Midbrain (tissue), 1 donor: ENCODE data around the gene NELFB.

ENCODE experiments used
- DNase-seq: peaks from one replicate; lab custom pipeline; 2025; lab: John Stamatoyannopoulos, UW

NELFB gene

DNA sequence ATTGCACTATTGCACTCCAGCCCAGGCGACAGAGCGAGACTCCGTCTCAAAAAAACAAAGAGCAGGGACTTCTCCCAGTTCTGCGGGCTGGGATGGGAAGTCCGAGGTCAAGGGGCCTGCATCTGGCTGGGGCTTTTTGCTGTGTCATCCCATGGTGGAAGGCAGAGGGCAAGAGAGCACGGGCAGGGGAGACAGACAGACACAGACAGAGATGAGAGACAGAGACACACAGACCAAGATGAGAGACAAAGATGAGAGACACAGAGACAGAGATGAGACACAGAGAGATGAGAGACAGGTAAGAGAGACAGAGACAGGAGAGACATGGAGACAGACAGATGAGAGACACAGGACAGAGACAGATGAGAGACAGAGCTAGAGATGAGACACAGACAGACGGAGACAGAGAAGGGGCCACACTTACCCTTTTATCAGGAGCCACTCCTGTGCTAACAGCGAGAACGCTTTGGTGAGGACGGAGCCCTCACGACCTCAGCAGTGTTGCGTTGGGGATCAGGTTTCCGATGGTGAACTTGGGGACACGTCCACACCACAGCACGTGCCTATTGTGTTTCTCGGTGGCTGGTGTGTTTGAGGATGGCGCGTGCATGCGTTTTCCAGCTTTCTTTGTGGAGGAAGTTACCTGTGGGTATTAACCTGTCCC lies 13.5 kb downstream of the NELFB start:
- no peak for DNase-seq

DNA sequence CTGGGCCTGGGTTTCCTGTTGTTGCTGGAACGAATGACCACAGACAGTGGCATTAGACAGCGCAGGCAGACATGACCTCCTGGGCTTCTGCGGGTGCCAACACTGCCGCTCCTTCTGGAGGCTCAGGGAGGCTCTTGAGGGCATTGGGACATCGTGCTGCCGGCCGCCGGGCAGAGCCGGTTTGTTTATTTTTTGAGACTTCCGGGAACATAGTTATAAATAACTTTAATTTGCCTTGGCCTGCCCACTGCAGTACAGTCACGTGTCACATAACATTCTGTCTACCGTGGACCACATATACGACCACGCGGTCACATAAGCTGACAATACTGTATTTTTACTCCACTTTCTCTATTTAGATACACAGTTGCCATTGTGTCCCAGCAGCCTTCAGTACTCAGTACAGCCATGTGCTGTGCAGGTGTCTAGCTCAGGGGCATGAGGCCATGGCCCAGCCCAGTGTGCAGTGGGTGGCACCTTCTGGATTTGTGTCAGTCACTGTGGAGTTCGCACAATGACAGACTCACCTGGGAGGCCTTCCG lies 14.2 kb downstream of the NELFB start:
- DNase-seq, result no peak

DNA sequence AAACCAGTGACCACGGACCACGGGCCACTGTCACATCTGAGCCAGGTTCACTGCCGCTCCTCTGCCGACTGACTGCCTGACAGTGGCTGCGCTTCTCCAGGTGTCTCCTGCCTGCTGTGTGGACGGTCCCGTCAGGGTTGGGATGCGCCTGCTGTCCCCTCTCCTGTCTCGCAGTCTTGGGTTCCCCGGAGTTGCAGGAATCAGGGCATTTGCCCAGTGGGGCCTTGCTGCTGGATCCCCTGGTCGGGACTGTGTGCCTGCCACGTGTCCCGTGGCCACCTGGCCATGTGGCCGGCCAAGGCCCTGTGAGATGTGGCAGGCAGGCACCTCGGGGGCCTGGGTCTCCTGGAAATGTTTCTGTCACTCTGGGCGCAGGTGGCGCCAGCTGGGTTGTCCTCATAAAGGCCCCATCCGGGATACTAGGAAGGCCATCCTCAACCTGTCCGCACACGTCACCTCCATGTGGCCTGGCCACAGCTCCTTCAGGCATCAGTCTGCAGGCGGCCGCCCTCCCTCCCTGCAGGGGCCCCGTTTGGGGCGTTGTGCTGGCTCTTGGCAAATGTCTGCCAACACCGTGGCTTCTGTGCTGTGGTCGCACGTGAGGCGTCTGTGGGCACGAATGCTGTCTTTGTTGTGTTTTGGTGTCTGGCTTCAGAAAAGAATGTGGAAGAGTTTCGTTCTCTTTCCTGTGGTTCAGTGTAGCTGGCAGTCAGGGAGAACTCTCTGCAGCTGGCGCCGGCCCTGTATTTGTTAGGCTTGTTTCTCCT lies 16.0 kb downstream of the NELFB start:
- DNase-seq, result no peak

DNA sequence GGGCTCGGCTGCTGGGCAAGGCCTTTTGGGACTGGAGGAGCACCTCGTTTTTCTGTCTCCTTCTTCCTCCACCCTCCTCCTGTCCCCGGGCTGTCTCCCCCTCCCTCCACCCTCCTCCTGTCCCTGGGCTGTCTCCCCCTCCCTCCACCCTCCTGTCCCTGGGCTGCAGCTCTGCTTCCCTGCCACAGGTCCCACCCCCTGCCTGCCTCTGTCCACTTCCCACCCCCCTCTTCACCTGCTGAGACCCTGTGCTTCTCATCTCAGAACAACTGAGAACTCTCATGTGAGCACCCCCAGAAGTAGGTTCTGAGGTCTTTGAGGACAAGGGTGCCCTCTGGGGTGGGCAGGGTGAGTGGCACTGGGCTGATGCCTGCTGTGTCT lies 16.6 kb downstream of the NELFB start:
- DNase-seq, result no peak

DNA sequence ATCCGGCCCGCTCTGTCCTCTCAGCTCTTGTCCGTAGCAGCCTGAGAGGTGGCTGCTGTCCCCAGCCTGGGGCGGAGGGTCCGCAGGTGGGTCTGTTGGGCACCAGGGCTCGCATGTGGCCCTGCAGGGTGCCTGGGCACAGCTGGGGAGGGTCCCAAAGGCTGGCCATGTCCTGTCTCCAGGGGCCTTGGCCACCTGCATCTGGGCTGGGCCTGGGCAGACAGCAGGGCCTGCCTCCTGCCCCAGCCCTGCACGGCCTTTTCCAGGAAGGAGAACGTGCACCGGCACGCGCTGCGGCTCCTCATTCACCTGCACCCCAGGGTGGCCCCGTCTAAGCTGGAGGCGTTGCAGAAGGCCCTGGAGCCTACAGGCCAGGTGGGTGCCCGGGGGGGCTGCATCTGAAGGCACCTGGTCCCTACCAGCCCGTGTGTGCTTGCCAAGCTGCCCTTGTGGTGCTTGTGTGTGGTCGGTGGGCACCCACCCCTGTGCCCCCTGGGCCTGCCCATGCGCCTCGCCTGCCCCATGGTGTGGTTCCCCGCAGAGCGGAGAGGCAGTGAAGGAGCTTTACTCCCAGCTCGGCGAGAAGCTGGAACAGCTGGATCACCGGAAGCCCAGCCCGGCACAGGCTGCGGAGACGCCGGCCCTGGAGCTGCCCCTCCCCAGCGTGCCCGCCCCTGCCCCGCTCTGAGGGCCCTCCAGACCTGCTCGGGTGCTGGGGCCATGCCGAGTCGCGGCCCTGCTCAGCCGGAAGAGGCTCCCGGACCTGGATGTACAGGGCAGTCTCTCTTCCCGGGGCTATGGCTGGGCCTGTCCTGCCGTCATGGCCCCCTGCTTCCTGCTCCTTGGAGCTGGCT lies 17.3 kb downstream of the NELFB start:
- no peak for DNase-seq

DNA sequence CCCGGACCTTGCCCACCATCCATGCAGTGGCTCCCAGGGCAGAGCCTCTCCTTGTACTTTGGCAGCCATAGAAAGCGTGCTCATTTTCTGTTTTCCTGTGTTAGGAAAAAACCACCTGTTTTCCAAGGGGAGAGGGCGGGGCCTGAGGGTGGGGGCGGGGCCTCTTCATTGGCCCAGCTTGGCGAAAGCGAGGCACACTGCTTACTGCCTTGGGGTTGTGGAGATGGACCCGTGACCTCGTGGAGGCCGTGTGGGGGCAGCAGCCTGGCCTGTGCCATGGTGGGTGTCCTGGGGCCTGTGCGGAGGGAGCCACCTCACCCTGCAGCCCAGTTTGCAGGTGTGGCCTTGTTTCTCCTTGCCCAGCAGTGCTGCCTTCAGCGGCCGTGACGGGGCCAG lies 18.0 kb downstream of the NELFB start:
- DNase-seq, result no peak

DNA sequence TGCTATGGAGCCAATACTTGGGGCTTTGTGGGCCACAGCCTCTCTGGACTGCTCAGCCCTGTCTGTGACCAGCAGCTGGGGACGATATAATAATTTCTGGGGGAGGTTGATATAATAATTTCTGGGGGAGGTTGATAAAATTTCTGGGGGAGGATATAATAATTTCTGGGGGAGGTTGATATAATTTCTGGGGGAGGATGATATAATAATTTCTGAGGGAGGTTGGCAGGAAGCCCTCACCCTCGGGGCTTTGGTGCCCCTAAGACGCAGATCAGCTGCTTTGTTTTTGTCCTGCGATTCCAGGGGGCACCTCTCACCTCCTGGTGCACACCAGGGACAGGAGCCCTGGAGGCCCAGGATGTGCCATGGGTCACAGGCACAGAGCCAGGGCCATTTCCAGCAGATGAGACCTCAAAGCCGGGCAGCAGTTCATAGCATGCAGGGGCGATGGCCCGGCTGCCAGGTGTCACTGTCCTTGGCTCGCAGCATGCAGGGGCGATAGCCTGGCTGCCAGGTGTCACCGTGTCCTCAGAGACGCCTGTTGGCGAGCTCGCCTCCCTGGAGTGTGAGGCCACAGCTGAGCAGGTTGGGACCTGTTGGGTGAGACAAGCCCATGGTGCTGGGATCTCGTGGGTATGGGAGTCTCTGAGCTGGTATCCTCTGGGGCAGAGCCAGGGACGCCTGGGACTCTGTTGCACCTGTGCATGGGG lies 18.6 kb downstream of the NELFB start:
- no peak for DNase-seq

DNA sequence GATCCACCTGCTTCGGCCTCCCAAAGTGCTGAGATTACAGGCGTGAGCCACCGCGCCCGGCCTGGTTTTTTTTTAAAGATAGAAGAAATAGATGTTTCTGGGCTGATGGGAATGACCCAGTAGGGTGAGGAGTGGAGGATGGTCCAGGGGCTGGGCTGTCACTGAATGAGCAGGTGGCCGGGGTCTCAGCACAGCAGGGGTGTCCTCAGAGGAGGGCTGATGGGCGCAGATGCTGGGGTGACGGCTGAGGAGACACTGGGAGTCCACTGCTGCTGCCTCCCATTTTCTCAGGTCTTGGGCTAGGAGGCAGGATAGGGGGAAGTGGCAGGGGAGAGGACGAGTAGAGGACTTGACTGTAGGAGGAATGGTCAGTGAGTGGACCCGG lies 20.1 kb downstream of the NELFB start:
- DNase-seq, result no peak

DNA sequence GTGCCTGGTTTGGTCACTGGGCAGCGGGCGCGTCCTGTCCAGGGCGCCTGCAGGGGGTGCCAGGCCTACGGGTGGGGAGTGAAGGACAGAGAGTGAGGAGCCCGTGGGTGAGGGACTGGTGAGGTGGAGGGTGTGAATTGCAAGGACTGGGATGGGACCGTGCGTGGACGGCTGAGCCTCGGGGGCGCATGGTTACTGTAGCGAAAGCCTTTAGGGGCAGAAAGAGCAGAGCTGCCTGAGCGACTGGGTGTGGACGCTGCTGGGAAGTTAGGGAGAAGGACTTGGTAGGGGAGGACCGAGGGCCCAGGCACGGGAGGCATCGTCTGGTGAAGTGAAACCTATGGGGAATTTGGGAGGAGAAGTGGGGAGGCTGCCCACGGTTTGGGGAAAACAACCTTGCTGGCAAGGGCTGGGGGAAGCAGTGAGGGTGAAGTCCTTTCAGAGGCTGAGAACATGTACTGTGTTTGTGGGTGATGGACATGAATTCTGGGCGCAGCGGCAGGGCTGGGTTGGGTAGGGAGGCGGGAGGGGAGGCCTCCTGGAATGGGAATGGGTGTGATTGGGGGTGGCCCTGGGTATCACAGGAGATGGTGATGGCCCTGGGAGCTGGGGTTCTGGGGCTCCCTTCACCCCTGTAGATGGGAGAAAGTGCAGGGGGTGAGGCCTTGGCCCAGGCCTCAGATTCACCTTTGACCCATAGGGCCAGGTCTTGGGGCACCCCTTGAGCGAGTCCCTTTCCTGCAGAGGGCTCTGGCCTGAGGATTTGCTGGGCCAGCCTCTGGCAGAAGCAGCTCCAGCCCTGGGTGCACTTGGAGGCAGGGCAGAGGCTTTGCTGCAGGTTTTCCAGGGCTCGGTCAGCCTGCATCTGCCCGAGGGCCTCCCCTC lies 20.7 kb downstream of the NELFB start:
- DNase-seq, result no peak

DNA sequence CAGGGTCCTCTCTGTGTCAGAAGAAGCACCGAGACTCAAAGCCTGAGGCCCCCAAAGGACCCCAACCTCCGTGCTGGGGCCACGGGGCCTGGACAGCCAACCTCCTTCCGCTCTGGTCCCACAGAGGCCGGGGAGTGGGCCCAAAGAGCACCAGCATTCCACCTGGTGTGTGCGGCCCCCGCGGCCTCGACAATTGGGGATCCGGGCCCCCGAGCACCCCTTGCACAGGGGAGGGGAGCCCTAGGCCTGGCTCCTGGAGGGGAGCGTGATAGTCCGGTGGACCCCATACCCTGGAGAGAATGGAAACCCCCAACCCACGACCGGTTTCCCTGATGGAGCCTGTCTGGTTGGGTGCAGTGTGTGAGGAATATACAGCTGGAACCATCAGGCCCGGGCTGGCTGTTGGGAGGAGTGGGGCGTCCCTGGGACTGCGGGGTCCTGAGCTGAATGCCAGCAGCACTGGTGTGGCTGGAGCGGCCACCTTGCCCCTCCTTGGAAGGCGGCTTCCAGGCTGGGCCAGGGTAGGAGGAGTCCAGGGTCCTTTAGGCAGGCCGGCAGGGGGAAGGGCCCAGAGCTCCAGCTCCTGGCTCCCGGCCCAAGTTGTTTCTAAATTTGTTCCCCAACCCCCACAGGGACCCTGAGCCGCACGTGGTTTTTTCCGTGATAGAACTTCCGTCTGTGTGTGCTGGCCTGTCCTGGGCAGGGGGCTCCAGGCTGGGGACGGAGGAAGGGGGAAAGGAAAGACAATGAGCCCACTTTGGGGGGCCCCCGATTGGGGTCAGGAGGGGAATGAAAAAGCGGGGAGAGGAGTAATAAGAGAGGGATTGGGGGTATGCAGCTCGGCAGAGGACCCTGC lies 21.6 kb downstream of the NELFB start:
- no peak for DNase-seq

DNA sequence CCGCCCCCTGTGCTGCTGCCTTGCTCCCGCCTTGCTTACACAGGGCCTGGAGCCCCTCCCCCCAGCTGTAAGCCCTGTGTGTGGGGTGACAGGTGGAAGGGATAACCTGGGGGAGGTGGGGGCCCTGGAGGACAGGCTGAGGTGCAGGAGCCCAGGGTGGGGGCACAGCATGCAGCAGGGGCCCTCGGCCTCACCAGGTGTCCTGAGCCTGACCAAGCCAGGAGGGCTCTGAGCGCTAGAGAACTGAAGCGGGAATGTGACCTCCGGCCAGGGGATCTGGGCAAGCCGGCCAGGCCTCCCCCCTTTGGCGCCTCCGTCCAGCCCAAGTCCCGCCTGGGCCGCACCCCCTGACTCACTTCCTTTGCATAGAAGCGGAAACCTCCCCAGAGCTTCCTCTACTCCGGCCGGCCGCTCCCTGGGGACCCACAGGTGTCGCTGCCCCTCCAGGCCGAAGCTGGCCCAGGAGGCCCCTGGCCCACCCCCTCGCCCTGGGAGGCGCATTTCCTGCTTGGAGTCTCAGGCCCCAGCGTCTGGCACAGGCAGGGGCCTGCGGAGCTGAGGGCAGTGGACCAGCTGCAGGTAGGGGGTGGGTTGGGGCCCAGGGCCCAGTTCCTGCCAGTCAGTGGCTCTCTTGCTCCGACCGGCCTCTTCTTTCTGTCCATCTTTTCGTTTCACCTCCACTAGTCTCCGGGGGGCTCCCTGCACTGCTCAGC lies 22.4 kb downstream of the NELFB start, which contains the start of gene TOR4A:
Gene TOR4A, plus strand, starts transcription at position 398 of the 713 bp plus-strand sequence. CDS start 964 bp downstream, outside the sequence.
- no peak for DNase-seq

DNA sequence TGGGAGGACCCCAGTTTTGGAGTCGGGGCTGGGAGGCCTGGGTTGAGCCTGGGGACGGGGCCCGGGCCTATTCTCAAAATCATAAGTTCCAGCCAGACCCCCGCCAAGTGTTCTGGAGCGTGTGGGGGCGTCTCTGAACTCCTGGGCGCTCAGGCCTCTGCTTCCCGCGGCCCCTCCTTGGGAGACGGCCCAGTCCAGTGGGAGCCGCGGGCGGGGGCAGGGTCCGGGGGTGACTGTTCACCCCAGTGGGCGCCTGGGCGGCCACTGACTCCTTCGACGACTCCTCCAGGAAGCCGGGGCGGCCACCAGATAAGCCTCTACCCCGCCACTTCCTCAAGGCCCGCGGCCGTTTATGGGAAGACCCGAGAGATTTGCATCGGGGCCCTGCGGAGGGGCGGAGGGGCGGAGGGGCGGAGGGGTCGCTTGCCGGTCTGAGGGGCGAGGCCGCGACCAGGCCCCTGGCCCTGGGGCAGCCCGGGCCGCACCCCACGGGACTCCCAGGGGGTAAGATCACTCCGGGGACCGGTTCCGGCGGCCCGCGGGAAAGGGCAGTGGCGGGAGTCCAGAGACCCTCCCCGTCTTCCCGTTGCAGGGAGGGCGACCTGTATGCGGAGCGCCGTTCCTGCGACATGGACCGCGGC lies 23.1 kb downstream of the NELFB start:
- no peak for DNase-seq

DNA sequence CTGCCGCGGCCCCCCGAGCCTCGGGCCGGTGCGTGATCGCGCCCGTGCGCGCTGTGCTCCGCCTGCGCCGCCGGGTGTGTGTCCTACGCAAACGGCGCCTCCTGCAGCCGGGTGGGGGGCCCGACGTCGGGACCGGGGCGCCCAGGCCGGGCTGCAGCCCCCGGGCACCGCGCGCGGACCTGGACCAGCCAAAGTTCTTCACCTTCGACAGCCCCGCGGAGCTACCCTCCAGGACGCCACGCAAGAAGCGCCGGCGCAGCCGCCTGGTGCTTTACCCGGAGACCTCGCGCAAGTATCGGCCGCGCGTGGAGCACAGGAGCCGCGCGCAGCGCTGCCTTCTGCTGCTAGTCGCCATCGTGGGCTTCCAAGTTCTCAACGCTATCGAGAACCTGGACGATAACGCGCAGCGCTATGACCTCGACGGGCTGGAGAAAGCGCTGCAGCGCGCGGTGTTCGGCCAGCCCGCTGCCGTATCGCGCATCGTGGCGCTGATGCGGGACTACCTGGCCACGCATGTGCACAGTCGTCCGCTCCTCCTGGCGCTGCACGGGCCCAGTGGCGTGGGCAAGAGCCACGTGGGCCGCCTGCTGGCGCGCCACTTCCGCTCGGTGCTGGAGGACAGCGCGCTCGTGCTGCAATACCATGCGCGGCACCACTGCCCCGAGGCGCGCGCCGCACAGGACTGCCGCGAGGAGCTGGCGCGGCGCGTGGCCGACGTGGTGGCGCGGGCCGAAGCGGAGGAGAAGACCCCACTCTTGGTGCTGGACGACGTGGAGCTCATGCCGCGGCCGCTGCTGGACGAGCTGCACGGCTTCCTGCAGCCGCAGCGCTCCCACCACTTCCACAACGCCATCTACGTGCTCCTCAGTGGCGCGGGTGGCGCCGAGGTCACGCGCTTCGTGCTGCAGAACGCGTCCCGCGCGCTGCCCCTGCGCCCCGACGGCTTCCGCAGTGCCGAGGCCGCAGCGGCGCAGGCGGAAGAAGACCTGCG lies 23.9 kb downstream of the NELFB start:
- no peak for DNase-seq

DNA sequence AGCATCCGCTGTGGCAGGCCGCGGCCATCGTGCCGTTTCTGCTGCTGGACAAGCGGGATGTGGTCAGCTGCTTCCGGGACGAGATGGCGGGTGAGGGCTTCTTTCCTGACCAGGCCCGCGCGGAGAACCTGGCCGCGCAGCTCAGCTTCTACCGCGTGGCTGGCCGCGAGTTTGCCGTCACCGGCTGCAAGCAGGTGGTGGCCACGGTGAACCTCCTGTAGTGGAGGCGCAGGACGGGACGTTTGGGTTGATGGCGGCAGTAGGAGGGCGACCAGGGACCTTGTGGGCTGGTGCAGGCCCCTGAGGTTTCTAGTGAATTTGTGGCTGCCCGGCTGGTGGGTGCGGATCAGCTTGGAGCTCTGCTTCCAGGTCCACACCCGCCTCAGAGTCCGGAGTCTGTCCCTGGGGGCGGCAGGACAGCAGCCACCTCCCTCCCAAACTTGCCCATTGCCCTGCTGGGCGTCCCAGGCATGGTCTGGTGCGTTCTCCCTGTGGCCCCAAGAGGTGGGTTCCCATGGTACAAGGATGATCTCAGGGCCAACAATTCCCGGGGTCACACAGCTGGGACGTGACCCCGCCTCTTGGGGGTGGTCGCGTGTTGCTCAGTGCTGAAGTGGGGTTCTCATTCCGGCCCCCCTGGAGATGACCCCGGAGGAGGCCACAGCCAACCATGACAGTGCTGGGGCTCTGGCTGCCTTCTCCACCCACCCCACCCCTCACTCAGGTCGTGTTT lies 24.8 kb downstream of the NELFB start:
- no peak for DNase-seq

DNA sequence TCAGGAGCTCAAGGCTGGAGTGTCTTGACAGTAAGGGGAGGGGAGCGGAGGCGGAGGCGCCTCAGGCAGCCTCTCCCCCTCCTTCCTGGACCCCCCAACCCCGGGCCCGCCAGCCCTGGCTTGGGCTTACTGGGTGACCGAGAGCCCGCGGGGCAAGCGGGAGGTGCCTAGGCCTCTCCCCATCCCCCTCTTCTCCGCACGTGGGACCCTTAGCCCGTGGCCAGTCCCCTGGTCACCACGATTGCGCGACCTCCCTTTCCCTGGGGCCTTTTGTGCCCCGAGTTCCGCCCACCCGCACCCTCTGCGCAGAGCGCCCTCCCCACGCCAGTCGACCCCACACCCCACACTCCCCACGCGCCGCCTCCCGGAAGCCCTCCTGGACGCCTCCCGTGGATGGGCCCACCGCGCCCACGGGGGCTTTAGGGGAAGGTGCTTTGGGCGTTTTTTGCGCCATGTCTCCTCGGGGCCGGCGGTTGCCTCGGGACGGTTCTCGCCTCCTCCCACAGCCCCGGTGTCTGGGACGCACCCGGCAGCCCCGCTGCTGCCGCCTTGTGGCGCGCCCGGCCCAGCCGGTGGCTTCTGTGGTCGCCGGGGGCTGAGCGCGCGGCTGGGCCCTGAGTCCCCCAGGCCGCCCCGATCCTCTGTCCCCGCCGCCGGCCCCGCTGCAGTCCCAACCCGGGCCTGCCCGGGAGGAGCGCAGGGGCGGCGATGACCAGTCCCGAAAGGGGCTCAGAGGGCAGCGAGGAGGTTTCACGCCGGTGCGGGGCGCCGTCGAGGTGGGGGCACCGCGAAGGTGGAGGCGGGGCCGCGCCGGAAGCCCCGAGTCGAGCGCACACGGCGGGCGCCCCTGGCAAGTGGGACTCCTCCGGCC lies 25.6 kb downstream of the NELFB start:
- DNase-seq, result no peak
